ENCODE results near the gene CBY1. TPM values are rescaled to one million over a fixed set of nuclear protein-coding genes. Genes with fewer than 3 reads are reported as not detected.
A peak's percentile ranks its signal among the peaks of the same experiment; 100 is the strongest.
"Not testable (repeated sequence)": the region's sequence is repeated elsewhere in the genome, so short reads cannot be mapped to it uniquely, and the experiment has no call there.

Gene CBY1
- 28.0 TPM for polyA plus RNA-seq (2013, experiment 1 of 2)
- 27.1 TPM for polyA plus RNA-seq (2013, experiment 2 of 2)

DNA sequence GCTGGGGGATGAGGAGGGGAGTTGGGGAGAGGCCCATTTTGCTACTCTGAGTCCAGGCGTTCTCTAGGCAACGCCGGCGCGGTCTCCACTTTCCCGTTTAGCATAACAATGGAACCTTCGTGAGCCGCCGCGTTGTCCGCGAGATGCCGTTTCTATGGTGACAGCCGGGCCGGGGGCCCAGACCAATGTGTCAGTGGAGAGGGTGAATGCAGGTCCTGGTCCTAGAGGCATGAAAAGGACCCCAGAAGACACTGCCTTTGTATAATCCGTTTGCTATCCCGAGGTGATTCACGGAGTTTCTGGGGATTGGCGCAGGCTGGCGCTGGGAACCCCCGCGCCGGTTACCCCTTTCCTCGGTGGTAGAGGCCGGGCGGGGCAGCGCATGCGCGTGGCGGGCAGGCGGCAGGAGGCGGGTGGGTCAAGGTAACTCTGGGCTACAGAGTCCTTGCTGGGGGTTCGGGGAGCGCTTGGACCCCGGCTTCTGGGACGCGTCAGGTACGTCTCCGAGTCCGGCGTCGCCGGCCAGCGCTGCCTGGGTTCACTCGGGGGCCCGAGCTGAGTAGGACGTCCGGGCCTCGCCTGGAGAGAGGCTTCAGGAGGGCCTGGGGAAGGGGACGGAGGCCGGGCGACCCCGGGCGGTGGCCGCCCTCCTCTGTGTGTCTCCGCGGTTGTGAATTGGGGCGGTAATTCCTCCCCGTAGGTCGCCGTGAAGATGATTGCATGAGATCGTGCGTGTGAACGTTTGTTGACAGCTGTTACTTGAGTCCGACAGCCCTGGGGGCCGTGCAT lies at the start of gene CBY1, which contains the start of gene FAM227A:
TSS of gene CBY1 (plus strand) at position 383 of the 789 bp plus-strand sequence. CDS start 11,417 bp downstream, outside the sequence.
TSS of gene FAM227A (minus strand) at position 137 of the 789 bp plus-strand sequence. CDS start 6,224 bp downstream, outside the sequence.
- Histone ChIP-seq H3K4me1 (ENCODE audit: insufficient read depth, low read length) (peaks cover 8% of the 10 kb centered on the region), H3K27ac (ENCODE audit: low read depth, low read length) (peak within 1 kb of the TSS; percentile 100), H3K4me3 (ENCODE audit: low read length) (peak within 1 kb of the TSS; percentile 91), H3K9me3 (ENCODE audit: insufficient read depth, low read depth, low read length) (no peaks in the 10 kb centered on the region), H3K9ac (ENCODE audit: low read depth, low read length) (peak within 1 kb of the TSS; percentile 99), H3K36me3 (ENCODE audit: insufficient read depth, low read length) (no peaks in the 10 kb centered on the region), H3K27me3 (ENCODE audit: insufficient read depth, low read length) (no peaks in the 10 kb centered on the region)
- under 1% methylated on average over 66 of the region's 66 CpGs for WGBS

DNA sequence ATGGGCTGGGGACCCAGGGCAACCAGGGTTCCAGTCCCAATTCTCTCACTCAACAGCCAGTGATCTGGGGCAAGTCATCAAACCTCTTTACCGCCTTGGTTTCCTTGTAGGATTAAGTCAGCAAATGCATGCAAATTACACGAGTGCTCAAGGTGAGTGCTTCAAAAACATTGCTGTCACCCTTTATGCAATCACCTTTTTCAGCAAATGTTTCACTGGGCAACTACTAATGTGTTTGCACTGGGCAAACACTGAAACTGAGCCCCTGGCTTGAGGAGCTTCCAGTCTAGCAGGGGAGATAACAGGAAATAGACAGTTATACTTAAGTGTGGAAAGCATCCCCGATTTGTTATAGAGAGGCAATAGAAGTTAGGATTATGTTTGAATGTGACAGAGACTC lies 48.8 kb upstream of the CBY1 start:
- H3K9me3 ChIP-seq (ENCODE audit: insufficient read depth, low read depth, low read length), result no peaks in the 10 kb centered on the region
- WGBS, result 83% methylated on average over 3 of the region's 3 CpGs
- no peak overlapping the region for H3K27ac ChIP-seq (ENCODE audit: low read depth, low read length)
- no peak overlapping the region for H3K4me3 ChIP-seq (ENCODE audit: low read length)
- peaks cover 3% of the 10 kb centered on the region; the same call in 1 of the 2 replicates for H3K36me3 ChIP-seq (ENCODE audit: insufficient read depth, low read length)
- H3K27me3 ChIP-seq (ENCODE audit: insufficient read depth, low read length), result no peaks in the 10 kb centered on the region
- no peak overlapping the region for H3K9ac ChIP-seq (ENCODE audit: low read depth, low read length)
- H3K4me1 ChIP-seq (ENCODE audit: insufficient read depth, low read length), result no peaks in the 10 kb centered on the region

DNA sequence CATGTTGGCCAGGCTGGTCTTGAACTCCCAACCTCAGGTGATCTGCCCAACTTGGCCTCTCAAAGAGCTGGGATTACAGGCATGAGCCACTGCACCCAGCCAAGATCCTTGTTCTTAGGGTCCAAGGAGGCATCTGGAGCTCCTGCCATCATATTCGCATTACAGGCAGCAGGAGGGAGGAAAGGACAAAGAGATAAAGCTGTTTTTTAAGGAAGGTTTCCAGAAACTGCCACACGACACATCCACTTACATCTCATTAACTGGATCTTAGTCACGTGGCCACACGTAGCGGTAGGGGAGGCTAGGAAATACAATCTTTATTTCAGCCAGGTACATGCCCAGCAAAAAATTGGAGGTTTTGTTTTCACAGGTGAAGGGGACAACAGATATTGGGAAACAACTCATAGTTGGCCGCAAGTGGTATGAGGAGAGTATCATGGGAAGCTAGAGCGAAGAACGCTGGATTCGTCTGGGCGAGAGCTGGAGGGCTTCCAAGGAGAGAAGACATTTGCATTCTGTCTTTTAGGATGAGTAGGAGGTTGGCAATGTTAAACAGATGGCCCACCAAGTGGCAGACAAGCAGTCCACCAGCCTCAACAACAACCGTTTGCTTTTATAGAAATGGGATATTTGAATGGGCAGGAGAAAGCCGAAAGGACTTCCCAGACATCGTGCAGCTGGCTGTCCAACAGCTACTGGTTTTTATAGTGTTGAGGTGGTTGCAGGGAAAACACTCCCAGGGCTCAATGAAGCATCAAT lies 47.3 kb upstream of the CBY1 start:
- H3K4me1 ChIP-seq (ENCODE audit: insufficient read depth, low read length), result no peaks in the 10 kb centered on the region
- H3K9ac ChIP-seq (ENCODE audit: low read depth, low read length), result no peak overlapping the region
- no peak overlapping the region for H3K27ac ChIP-seq (ENCODE audit: low read depth, low read length)
- no peaks in the 10 kb centered on the region for H3K9me3 ChIP-seq (ENCODE audit: insufficient read depth, low read depth, low read length)
- H3K4me3 ChIP-seq (ENCODE audit: low read length), result no peak overlapping the region
- peaks cover 3% of the 10 kb centered on the region; the same call in 1 of the 2 replicates for H3K36me3 ChIP-seq (ENCODE audit: insufficient read depth, low read length)
- H3K27me3 ChIP-seq (ENCODE audit: insufficient read depth, low read length), result no peaks in the 10 kb centered on the region
- WGBS, result 93% methylated on average over 13 of the region's 13 CpGs

GRCh38 chr22:38610234-38610633 lies 46.2 kb upstream of the CBY1 start:
- no peak overlapping the region for H3K27ac ChIP-seq (ENCODE audit: low read depth, low read length)
- no peaks in the 10 kb centered on the region for H3K36me3 ChIP-seq (ENCODE audit: insufficient read depth, low read length)
- H3K4me3 ChIP-seq (ENCODE audit: low read length), result no peak overlapping the region
- WGBS, result 94% methylated on average over 5 of the region's 5 CpGs
- peaks cover 7% of the 10 kb centered on the region; the same call in 1 of the 2 replicates for H3K4me1 ChIP-seq (ENCODE audit: insufficient read depth, low read length)
- H3K27me3 ChIP-seq (ENCODE audit: insufficient read depth, low read length), result no peaks in the 10 kb centered on the region
- H3K9me3 ChIP-seq (ENCODE audit: insufficient read depth, low read depth, low read length), result no peaks in the 10 kb centered on the region
- H3K9ac ChIP-seq (ENCODE audit: low read depth, low read length), result no peak overlapping the region

DNA sequence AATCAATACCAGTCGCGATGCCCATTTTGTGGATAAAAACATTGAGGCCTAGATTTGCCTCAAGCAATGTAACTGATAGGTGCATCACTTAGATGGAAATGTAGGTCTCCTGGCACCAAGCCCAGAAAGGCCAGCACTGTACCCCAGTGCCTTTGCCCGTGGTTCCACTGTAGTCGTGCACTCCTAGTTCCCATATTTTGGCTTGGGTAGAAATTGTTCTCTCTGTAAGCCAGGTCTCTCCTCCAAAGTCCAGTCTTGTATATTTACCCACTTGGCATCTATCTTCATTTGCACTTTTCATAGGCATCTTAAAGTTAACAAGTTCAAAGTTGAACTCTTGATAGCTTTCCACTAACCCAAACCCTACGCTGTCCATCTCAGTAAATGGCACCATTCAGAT lies 44.9 kb upstream of the CBY1 start:
- Histone ChIP-seq H3K9me3 (ENCODE audit: insufficient read depth, low read depth, low read length) (no peaks in the 10 kb centered on the region), H3K4me3 (ENCODE audit: low read length) (no peak overlapping the region), H3K27me3 (ENCODE audit: insufficient read depth, low read length) (no peaks in the 10 kb centered on the region), H3K36me3 (ENCODE audit: insufficient read depth, low read length) (no peaks in the 10 kb centered on the region), H3K4me1 (ENCODE audit: insufficient read depth, low read length) (peaks cover 7% of the 10 kb centered on the region; the same call in 1 of the 2 replicates), H3K27ac (ENCODE audit: low read depth, low read length) (no peak overlapping the region), H3K9ac (ENCODE audit: low read depth, low read length) (no peak overlapping the region)
- 98% methylated on average over 5 of the region's 5 CpGs for WGBS

GRCh38 chr22:38612217-38613006 lies 44.0 kb upstream of the CBY1 start:
- no peak overlapping the region for H3K4me3 ChIP-seq (ENCODE audit: low read length)
- 94% methylated on average over 5 of the region's 5 CpGs for WGBS
- H3K9me3 ChIP-seq (ENCODE audit: insufficient read depth, low read depth, low read length), result no peaks in the 10 kb centered on the region
- H3K9ac ChIP-seq (ENCODE audit: low read depth, low read length), result no peak overlapping the region
- peaks cover 4% of the 10 kb centered on the region for H3K36me3 ChIP-seq (ENCODE audit: insufficient read depth, low read length)
- H3K27me3 ChIP-seq (ENCODE audit: insufficient read depth, low read length), result no peaks in the 10 kb centered on the region
- peaks cover 7% of the 10 kb centered on the region; the same call in 1 of the 2 replicates for H3K4me1 ChIP-seq (ENCODE audit: insufficient read depth, low read length)
- H3K27ac ChIP-seq (ENCODE audit: low read depth, low read length), result no peak overlapping the region

DNA sequence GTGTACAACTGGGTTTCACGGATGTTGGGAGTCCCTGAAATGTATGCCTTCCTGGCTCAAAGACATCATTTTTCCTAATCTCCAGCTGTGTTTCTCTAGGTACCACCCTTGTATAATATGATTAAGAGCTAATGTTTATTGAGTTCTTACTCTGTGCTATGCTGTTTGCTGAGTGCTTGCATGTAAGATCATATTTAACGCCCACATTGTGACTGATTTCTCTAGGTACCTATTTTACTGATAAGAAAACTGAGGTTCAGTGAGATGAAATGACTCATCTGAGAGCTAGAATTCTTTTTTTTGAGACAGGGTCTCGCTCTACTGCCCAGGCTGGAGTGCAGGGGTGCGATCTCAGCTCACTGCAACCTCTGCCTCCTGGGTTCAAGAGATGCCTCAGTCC lies 42.9 kb upstream of the CBY1 start:
- Histone ChIP-seq H3K9me3 (ENCODE audit: insufficient read depth, low read depth, low read length) (peaks cover 5% of the 10 kb centered on the region; the same call in 1 of the 2 replicates), H3K27me3 (ENCODE audit: insufficient read depth, low read length) (no peaks in the 10 kb centered on the region), H3K36me3 (ENCODE audit: insufficient read depth, low read length) (peaks cover 15% of the 10 kb centered on the region), H3K27ac (ENCODE audit: low read depth, low read length) (no peak overlapping the region), H3K4me3 (ENCODE audit: low read length) (no peak overlapping the region), H3K4me1 (ENCODE audit: insufficient read depth, low read length) (peaks cover 7% of the 10 kb centered on the region; the same call in 1 of the 2 replicates), H3K9ac (ENCODE audit: low read depth, low read length) (no peak overlapping the region)
- 94% methylated on average over 4 of the region's 4 CpGs for WGBS

DNA sequence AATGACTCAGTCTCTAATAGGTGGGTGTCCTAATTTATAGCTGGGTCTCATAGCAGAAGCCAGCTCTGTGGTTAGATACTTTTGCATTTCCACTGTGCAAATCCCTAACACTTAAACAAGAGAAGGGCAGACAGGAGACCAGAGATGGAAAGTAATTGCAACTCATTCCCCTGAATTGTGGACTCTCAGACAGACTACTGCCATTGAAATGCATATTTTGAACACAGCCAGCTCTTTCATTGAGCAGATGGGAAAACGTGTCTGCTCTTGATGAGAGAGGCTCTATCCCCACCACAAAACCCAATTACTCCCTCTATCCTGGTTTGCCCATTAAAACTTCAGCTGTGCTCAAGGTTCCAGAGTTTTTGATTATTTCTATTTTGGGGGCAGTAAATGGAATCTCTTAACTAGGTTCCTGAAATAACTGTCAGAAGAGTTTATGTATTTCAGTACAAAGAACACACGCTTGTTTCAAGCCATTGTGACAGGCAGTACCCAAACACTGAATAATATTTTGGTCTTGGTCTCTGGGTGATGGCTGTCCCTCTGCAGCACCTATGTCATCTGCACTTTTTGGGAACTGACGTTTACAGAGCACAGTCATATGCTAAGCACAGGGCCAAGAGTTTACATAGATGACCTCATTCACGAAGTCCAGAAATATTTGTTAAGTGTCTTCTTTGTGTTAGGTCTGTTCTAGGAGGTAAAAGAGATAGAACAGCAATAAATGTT lies 41.9 kb upstream of the CBY1 start:
- Histone ChIP-seq H3K27ac (ENCODE audit: low read depth, low read length) (no peak overlapping the region), H3K4me3 (ENCODE audit: low read length) (no peak overlapping the region), H3K9me3 (ENCODE audit: insufficient read depth, low read depth, low read length) (peaks cover 5% of the 10 kb centered on the region; the same call in 1 of the 2 replicates), H3K36me3 (ENCODE audit: insufficient read depth, low read length) (peaks cover 22% of the 10 kb centered on the region), H3K4me1 (ENCODE audit: insufficient read depth, low read length) (peaks cover 7% of the 10 kb centered on the region; the same call in 1 of the 2 replicates), H3K27me3 (ENCODE audit: insufficient read depth, low read length) (no peaks in the 10 kb centered on the region), H3K9ac (ENCODE audit: low read depth, low read length) (no peak overlapping the region)
- WGBS, result 80% methylated on average over 4 of the region's 4 CpGs

- H3K4me1 ChIP-seq (ENCODE audit: insufficient read depth, low read length); H3K27me3 ChIP-seq (ENCODE audit: insufficient read depth, low read length); H3K27ac ChIP-seq (ENCODE audit: low read depth, low read length); H3K9me3 ChIP-seq (ENCODE audit: insufficient read depth, low read depth, low read length); H3K4me3 ChIP-seq (ENCODE audit: low read length); H3K9ac ChIP-seq (ENCODE audit: low read depth, low read length): not testable (repeated sequence)
- H3K36me3 ChIP-seq (ENCODE audit: insufficient read depth, low read length), result peaks cover 27% of the 10 kb centered on the region
- WGBS, result 96% methylated on average over 9 of the region's 9 CpGs
These were observed 41.4 kb upstream of the CBY1 start for GRCh38 chr22:38615064-38615405.

DNA sequence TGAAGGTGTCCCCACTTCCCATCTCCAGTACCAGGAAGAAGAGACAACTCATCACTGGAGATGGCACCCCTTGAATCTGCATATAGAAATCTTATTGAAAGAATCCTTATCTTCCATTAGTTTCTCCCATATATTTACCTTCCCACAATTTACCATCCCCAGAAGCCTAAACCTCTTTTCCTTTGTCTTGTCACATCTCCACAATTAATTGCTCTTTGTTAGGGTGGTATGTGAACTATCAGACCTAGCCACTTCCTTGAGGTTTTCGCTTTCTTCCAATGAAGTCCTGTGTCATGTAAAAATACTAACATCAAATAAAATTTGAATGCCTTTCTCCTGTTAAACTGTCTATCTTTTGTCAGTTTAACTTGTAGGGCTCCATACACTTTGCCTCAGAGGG lies 38.2 kb upstream of the CBY1 start:
- Histone ChIP-seq H3K27ac (ENCODE audit: low read depth, low read length) (no peak overlapping the region), H3K9me3 (ENCODE audit: insufficient read depth, low read depth, low read length) (peaks cover 5% of the 10 kb centered on the region; the same call in 1 of the 2 replicates), H3K36me3 (ENCODE audit: insufficient read depth, low read length) (peaks cover 39% of the 10 kb centered on the region), H3K9ac (ENCODE audit: low read depth, low read length) (no peak overlapping the region), H3K4me3 (ENCODE audit: low read length) (no peak overlapping the region), H3K4me1 (ENCODE audit: insufficient read depth, low read length) (peaks cover 7% of the 10 kb centered on the region; the same call in 1 of the 2 replicates), H3K27me3 (ENCODE audit: insufficient read depth, low read length) (no peaks in the 10 kb centered on the region)
- no CpG with 5 or more reads among the region's 1 CpG for WGBS

Measured in HUES64 (cell line).